ENCODE measurements around the gene SRXN1. TPM values are rescaled to one million over a fixed set of nuclear protein-coding genes. Genes with fewer than 3 reads are reported as not detected.
A peak's percentile ranks its signal among the peaks of the same experiment; 100 is the strongest.

The SRXN1 gene
- total RNA-seq, 1 donor from 2014 or later: 55.3 TPM

- no peak overlapping the region for H3K4me3 ChIP-seq
- intact Hi-C loops (cut with micrococcal nuclease): no loop called here
- H3K36me3 ChIP-seq: no peaks in the 10 kb centered on the region
- no peaks in the 10 kb centered on the region for H3K9me3 ChIP-seq (replicated peaks)
- no peaks in the 10 kb centered on the region for H3K27me3 ChIP-seq (ENCODE audit: low read depth)
- H3K4me1 ChIP-seq: peaks cover 70% of the 10 kb centered on the region
- TF ChIP-seq, protein P1, sequence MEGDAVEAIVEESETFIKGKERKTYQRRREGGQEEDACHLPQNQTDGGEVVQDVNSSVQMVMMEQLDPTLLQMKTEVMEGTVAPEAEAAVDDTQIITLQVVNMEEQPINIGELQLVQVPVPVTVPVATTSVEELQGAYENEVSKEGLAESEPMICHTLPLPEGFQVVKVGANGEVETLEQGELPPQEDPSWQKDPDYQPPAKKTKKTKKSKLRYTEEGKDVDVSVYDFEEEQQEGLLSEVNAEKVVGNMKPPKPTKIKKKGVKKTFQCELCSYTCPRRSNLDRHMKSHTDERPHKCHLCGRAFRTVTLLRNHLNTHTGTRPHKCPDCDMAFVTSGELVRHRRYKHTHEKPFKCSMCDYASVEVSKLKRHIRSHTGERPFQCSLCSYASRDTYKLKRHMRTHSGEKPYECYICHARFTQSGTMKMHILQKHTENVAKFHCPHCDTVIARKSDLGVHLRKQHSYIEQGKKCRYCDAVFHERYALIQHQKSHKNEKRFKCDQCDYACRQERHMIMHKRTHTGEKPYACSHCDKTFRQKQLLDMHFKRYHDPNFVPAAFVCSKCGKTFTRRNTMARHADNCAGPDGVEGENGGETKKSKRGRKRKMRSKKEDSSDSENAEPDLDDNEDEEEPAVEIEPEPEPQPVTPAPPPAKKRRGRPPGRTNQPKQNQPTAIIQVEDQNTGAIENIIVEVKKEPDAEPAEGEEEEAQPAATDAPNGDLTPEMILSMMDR (IDR thresholded peaks at IDR 0.05; ENCODE audit: borderline replicate concordance): no peak
- peak overlapping the region; percentile 94 for H3K27ac ChIP-seq (replicated peaks)
- DNase-seq: no peak
These were observed 55.4 kb downstream of the SRXN1 start for GRCh38 chr20:597560-597959.

Other genes starting within 250 kb of the SRXN1 start
- 49.7 TPM for gene RBCK1, start 244.9 kb downstream of the SRXN1 start, total RNA-seq
- gene TBC1D20, start 190.7 kb downstream of the SRXN1 start, total RNA-seq: 23.0 TPM
- 122 TPM for gene CSNK2A1, start 109.4 kb downstream of the SRXN1 start, total RNA-seq
- 11.1 TPM for gene TCF15, start 42.9 kb downstream of the SRXN1 start, total RNA-seq
- not detected for gene SCRT2, start 22.6 kb upstream of the SRXN1 start, total RNA-seq
- gene SLC52A3, start 115.3 kb upstream of the SRXN1 start, total RNA-seq: 2.3 TPM
- gene FAM110A, start 180.5 kb upstream of the SRXN1 start, total RNA-seq: 2.0 TPM